Activated T-helper 17 cell treated with anti-CD3 and anti-CD28 coated beads, Interleukin-2, amount 50 U/mL, for 72 hours (primary cell): ENCODE results near the gene FAM111B. TPM values are rescaled to one million over a fixed set of nuclear protein-coding genes. Genes with fewer than 3 reads are reported as not detected.
A peak's percentile ranks its signal among the peaks of the same experiment; 100 is the strongest.

Experiments used
- ATAC-seq: fragments of 150-1000 bp; cut with Tn5 transposase; replicated peaks from 2 replicates; pipeline ENCODE4 v1.10.0; 2021; ENCODE audit warnings: mild to moderate bottlenecking, moderate library complexity
- H3K27ac Mint-ChIP-seq: one replicate; pipeline ENCODE4 v1.8.0; 2022; ENCODE audit warnings: mixed read lengths
- H3K27me3 Mint-ChIP-seq: one replicate; pipeline ENCODE4 v1.8.0; 2022; ENCODE audit warnings: mixed read lengths
- H3K36me3 Mint-ChIP-seq: one replicate; pipeline ENCODE4 v1.8.0; 2022; ENCODE audit warnings: low read depth, mild to moderate bottlenecking, mixed read lengths
- H3K4me1 Mint-ChIP-seq: one replicate; pipeline ENCODE4 v1.8.0; 2022; ENCODE audit warnings: mixed read lengths
- H3K4me3 Mint-ChIP-seq: one replicate; pipeline ENCODE4 v1.8.0; 2022; ENCODE audit warnings: mild to moderate bottlenecking, mixed read lengths
- H3K9me3 Mint-ChIP-seq: one replicate; pipeline ENCODE4 v1.8.0; 2022; ENCODE audit warnings: mixed read lengths
- total RNA-seq, 2 donors: library from RNA; stranded (reverse); gene quantifications; one replicate each; pipeline ENCODE4 v1.2.3, GENCODE V29; 2022

The FAM111B gene
- total RNA-seq, 2 donors from 2014 or later: 51.5 to 64.8 TPM

DNA sequence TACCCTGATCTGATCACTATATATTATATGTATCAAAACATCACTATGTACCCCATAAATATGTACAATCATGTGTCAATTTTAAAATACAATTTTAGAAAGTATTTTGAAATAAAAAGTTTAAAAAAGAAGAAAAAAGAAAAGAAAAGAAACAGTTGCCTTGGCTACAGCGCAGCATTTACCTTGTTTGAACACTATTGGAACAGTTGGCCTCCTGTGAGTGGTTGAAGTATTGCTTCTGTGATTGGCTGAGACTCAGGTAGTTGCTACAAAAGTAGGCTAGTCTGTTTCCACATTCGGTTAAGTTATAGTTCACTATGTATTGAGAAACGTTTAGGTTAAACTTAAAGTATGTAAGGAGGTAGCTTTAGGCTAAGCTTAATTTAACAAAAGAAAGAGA lies 57.0 kb downstream of the FAM111B start:
- Mint-ChIP-seq H3K27me3 (peaks cover 19% of the 10 kb centered on the region), H3K27ac (no peak overlapping the region), H3K36me3 (no peaks in the 10 kb centered on the region), H3K4me3 (no peak overlapping the region), H3K4me1 (no peaks in the 10 kb centered on the region), H3K9me3 (no peaks in the 10 kb centered on the region)
- ATAC-seq: no peak

DNA sequence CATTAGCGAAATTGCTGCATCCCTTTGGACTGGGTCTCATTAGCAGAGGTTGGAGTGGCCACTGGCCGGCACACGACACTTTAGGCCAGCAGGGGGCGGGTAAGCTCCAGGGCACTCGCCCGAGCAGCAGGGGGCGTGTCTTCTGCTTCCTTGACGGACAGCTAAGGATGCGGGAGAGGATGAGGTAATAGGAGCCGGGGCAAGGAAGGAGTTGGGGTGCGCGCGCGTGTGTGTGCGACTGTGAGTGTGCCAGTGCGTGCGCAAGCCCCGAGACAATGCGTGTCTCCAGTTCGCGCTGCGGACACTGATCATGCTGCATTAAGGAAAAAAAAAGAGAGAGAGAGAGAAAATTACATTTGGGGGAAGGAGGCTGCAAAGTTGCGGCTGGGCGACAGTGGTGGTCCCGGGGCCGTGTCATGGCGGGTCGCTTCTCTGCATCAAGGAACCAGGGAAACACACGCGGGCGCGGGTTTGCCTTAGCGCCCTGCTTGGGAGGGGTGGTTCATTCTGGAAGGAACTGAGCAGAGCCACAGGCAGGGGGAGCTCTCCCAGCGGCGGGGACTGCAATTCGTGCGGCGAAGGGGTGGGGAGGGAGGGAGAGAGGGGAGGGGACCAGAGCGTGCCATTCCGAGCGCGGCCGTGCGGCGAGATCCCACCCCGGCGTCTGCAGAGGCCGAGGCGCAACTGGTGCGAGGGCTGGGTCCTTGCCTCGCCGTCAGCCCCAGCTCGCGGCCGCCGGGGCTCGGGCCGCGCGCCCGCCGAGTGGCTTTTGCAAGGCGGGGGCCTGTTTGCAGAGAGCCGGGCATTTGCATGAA lies 64.7 kb downstream of the FAM111B start, which contains the start of gene DTX4:
Gene DTX4 (plus strand): TSS at position 625 of the 815 bp plus-strand sequence. CDS start 464 bp downstream, outside the sequence.
- no peak within 1 kb of the TSS for H3K27ac Mint-ChIP-seq
- ATAC-seq: peak; percentile 88
- H3K4me3 Mint-ChIP-seq: peak within 1 kb of the TSS; percentile 79
- H3K36me3 Mint-ChIP-seq: no peaks in the 10 kb centered on the region
- no peaks in the 10 kb centered on the region for H3K9me3 Mint-ChIP-seq
- peaks cover 7% of the 10 kb centered on the region for H3K27me3 Mint-ChIP-seq
- peaks cover 10% of the 10 kb centered on the region for H3K4me1 Mint-ChIP-seq

DNA sequence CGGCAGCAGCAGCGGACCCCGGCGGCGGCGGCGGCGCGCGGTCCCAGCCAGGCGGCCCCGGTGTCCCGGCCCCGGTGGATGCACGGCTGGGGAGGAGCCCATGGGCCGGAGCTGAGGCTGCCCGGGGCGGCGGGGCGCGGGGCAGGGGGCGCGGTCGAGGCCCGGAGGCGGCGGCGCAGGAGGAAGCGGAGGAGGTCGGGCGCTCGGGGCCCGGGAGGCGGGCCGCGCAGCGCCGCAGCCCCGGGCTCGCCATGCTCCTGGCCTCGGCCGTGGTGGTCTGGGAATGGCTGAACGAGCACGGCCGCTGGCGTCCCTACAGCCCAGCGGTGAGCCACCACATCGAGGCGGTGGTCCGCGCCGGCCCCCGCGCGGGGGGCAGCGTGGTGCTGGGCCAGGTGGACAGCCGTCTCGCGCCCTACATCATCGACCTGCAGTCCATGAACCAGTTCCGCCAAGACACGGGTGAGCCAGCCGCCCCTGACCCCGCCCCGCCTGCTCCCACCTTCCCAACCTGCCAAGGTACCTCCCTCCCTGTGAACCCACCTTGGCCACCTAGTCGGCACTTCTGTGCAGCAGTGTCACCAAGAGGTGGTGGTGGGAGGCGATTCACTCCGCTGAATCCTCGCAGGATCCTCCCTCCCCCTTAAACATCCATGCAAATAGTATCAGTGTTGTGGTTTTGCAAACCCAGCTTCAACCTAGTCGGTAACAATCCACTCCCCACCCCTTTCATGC lies 65.5 kb downstream of the FAM111B start:
- Mint-ChIP-seq H3K9me3 (no peaks in the 10 kb centered on the region), H3K36me3 (no peaks in the 10 kb centered on the region), H3K4me3 (peak overlapping the region; percentile 79), H3K27ac (no peak overlapping the region), H3K27me3 (peaks cover 7% of the 10 kb centered on the region), H3K4me1 (peaks cover 10% of the 10 kb centered on the region)
- peak; percentile 21 for ATAC-seq

DNA sequence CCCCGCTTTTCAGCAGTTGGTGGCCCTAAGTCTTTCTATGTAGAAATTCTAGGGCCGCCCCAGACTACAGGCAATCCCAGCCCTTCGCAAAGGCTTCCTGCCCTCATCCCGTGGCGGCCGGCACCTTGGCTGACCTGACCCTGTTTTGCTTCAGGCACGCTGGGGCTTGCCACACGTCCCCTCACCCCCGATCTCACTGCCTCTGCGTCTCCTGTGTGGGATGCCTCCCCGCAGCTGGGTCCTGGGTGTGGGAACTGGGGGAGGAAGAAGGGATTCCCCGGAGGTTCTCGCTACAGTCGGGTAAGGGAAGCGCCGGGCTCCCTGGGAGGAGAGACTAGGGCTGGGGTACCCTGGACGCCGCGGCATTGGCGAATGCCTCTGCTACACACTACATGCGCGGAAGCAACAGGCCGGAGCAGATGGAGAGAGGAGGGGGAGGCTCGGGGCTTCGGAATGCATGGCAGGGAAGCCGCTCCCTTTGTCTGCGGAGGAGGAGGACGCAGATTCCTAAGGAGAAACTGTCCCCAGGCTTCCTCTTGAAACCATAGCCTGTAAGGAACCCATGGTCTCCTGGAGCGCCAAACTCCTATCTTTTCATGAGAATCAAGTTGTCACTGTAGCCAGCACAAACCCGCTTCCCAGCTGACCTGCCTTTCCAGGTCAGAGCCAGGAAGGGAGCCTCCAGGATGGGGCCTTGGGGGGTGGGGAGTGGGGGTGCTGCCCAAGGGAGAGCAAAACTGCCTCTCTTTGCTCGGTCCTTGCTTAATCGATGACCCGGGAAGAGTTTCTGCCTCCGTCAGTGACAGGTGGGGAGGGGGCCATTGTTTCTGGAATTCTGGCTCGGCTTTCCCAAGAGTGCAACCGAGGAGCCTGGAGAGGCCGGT lies 66.3 kb downstream of the FAM111B start:
- peak overlapping the region; percentile 79 for H3K4me3 Mint-ChIP-seq
- H3K27me3 Mint-ChIP-seq: peaks cover 7% of the 10 kb centered on the region
- H3K9me3 Mint-ChIP-seq: no peaks in the 10 kb centered on the region
- peaks cover 10% of the 10 kb centered on the region for H3K4me1 Mint-ChIP-seq
- no peak overlapping the region for H3K27ac Mint-ChIP-seq
- H3K36me3 Mint-ChIP-seq: no peaks in the 10 kb centered on the region
- ATAC-seq: no peak

DNA sequence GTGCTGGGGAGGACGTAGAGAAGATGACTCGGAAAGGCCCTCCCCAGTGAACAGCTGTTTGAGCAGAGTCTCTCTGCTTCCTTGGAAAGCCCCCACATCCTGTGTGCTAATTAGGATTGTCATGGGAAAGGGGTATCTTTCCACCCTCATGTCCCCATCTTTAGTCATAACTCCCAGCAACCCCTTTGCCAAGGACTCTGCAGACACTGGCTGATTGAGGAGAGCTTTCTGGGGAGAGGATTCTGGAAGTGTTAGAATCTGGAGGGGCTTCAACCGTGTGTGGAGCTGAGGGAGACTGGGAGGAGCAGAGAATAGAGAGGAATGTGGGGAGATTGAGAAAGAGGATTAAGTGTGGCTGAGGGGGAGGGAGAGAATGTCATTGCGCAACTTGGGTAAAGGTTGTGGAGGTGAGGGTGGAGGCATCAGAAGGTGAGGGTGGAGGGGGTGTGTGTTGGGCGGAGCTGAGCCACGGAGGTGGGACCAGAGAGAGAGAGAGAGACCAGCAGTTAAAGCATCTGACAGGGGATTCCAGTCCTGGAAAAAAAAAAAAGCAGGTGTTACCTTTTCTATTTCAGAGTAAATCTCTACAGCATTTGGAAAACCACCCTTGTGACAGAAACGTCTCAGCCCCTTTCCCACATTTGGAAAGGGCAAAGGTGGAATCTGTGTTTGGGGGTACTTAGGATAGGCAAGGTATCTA lies 67.1 kb downstream of the FAM111B start:
- Mint-ChIP-seq H3K4me1 (peaks cover 10% of the 10 kb centered on the region), H3K9me3 (no peaks in the 10 kb centered on the region), H3K27me3 (peaks cover 7% of the 10 kb centered on the region), H3K4me3 (no peak overlapping the region), H3K27ac (no peak overlapping the region), H3K36me3 (no peaks in the 10 kb centered on the region)
- ATAC-seq: no peak

DNA sequence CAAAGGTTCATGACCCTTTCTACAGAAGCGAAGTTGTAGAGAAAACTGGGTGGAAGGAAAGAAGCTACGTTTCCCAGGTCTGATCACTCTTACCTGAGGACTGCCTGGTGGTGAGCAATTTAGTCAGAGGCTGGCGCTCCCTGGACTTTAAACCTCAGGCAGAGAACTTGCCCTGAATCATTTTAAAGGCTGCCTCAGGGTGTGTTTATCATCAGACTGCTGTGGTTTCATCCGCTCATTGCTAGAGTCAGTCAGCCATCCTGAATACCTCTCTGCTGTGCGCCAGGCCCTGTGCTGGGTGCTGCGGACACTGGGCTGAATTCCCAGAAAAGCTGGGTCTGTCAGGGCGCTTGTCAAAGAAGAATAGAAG lies 67.6 kb downstream of the FAM111B start:
- Mint-ChIP-seq H3K27me3 (peaks cover 7% of the 10 kb centered on the region), H3K9me3 (no peaks in the 10 kb centered on the region), H3K4me3 (no peak overlapping the region), H3K36me3 (no peaks in the 10 kb centered on the region), H3K27ac (no peak overlapping the region), H3K4me1 (peaks cover 10% of the 10 kb centered on the region)
- peak; percentile 50 for ATAC-seq

DNA sequence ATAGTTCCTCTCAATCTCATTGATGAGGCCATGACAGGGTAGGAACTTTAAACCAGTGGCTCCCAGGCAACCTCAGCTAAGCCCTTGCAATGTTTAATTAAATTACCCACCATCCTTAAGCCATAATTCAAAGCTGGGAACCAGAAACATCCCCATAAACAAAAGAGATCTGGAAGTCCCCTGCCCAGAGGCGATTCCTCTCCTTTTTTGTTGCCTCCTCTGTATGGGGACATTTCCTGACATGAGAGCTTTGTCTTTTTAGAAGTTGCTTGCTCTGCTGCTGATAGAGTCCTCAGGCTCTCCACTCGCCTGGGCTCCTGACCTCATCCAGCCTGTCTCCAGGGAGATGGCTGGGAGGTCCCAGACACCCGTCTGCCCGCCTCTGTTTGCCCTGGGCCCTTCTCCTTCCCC lies 68.1 kb downstream of the FAM111B start:
- Mint-ChIP-seq H3K27me3 (peaks cover 7% of the 10 kb centered on the region), H3K4me1 (peaks cover 10% of the 10 kb centered on the region), H3K4me3 (no peak overlapping the region), H3K27ac (no peak overlapping the region), H3K36me3 (no peaks in the 10 kb centered on the region), H3K9me3 (no peaks in the 10 kb centered on the region)
- ATAC-seq: no peak

DNA sequence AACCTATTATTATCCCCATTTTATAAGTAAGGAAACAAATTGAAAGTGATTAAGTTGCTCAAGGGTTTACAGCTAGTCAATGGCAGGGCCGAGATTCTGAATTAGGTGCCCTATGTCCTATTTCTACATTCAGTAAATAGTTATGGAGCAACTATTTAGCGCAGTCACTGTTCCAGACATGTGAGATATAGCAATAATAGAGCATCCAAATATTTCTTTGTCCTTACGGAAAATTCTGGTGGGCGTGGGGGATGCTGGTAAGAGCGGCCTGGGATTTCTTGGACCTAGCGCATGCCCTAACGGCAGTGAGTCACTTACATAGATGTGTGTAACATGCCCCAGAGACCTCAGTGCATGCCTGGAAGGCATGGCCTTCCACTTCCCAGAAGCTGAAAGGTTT lies 69.3 kb downstream of the FAM111B start:
- peaks cover 7% of the 10 kb centered on the region for H3K27me3 Mint-ChIP-seq
- no peaks in the 10 kb centered on the region for H3K9me3 Mint-ChIP-seq
- no peak overlapping the region for H3K4me3 Mint-ChIP-seq
- no peak for ATAC-seq
- H3K4me1 Mint-ChIP-seq: peaks cover 10% of the 10 kb centered on the region
- H3K36me3 Mint-ChIP-seq: no peaks in the 10 kb centered on the region
- no peak overlapping the region for H3K27ac Mint-ChIP-seq

Other genes with a start within 250 kb of the FAM111B start
- not detected for gene GLYATL1, start 167.7 kb upstream of the FAM111B start, total RNA-seq
- gene GLYATL1B, start 20.9 kb upstream of the FAM111B start, total RNA-seq: not detected
- gene FAM111A, start 35.6 kb downstream of the FAM111B start, total RNA-seq: 10 to 100 TPM; 80.2 to 92.7 TPM
- gene DTX4, start 64.9 kb downstream of the FAM111B start, total RNA-seq: under 1 TPM; 0.13 to 0.16 TPM
- gene MPEG1, start 105.7 kb downstream of the FAM111B start, total RNA-seq: under 1 TPM in 1 of 2 donors, not detected in 1; 0.08 TPM